ENCODE data around the gene ABCA2.

GRCh38 chr9:137009217-137009616 is 18.8 kb downstream of the ABCA2 start:
- TF ChIP-seq CTCF (IDR thresholded peaks at IDR 0.05) (no peak), EZH2 (IDR thresholded peaks at IDR 0.05) (no peak)
